Adrenal gland (tissue), 5 donors: ENCODE data around the gene KCNA10.

Experiments used
- CTCF ChIP-seq, 6 experiments: fragments of 450-650 bp in 4 of 6; fragments of 200-600 bp in 2 of 6; sonication (generic) in 1 of 6; IDR thresholded peaks; 1 replicate in 5 of 6; 2 replicates in 1 of 6; pipeline versions ENCODE4 v1.5.1 to v1.8.0; 2016 to 2021; ENCODE audit warnings: antibody characterized with exemption in 6 of 6, mild to moderate bottlenecking in 2 of 6, moderate library complexity in 1 of 6
- POLR2A ChIP-seq, 2 donors: fragments of 450-650 bp; IDR thresholded peaks; one replicate each; pipeline ENCODE4 v1.6.1; 2017; ENCODE audit warnings: antibody characterized with exemption in 2 of 2, mild to moderate bottlenecking in 2 of 2, moderate library complexity in 1 of 2
- donor health status: DM: no; HTN: no; CAD: no.

GRCh38 chr1:110540891-110541685 is 22.1 kb upstream of the KCNA10 start:
- TF ChIP-seq CTCF (IDR thresholded peaks at IDR 0.05) (no peak), POLR2A (IDR thresholded peaks at IDR 0.05) (no peak)
